Type B pancreatic cell (in vitro differentiated cells): ENCODE data around the gene NPAS3. TPM values are rescaled to one million over a fixed set of nuclear protein-coding genes. Genes with fewer than 3 reads are reported as not detected.
A peak's percentile ranks its signal among the peaks of the same experiment; 100 is the strongest.

Experiments used
- DNase-seq: peaks from one replicate; pipeline ENCODE4 v3.0.0; 2021; ENCODE audit warnings: mixed read lengths; ENCODE audit not compliant: unreplicated experiment; ENCODE audit errors: extremely low spot score
- H3K27ac Mint-ChIP-seq: 2 replicates; pipeline ENCODE4 v1.8.0; 2021; ENCODE audit warnings: mild to moderate bottlenecking, mixed read lengths
- H3K27me3 Mint-ChIP-seq: 2 replicates; pipeline ENCODE4 v1.8.0; 2021; ENCODE audit warnings: mixed read lengths
- H3K36me3 Mint-ChIP-seq: 2 replicates; pipeline ENCODE4 v1.8.0; 2021; ENCODE audit warnings: mixed read lengths
- H3K4me1 Mint-ChIP-seq: one replicate; pipeline ENCODE4 v1.8.0; 2021; ENCODE audit warnings: mixed read lengths; ENCODE audit not compliant: unreplicated experiment
- H3K4me3 Mint-ChIP-seq: 2 replicates; pipeline ENCODE4 v1.8.0; 2021; ENCODE audit warnings: mild to moderate bottlenecking, mixed read lengths
- H3K9me3 Mint-ChIP-seq: 2 replicates; pipeline ENCODE4 v1.8.0; 2021; ENCODE audit warnings: mixed read lengths
- total RNA-seq: library from RNA; stranded (reverse); gene quantifications from 2 replicates; pipeline ENCODE4 v1.2.1, GENCODE V29; 2021; ENCODE audit warnings: low replicate concordance
- TF ChIP-seq, protein P1 (sequence below): fragments of 200-600 bp; sonication (generic); conservative IDR thresholded peaks from 2 replicates; pipeline ENCODE4 v1.5.0; 2021; ENCODE audit warnings: antibody characterized with exemption, mild to moderate bottlenecking

Gene NPAS3
- total RNA-seq, 1 donor from 2014 or later: 8.7 TPM

DNA sequence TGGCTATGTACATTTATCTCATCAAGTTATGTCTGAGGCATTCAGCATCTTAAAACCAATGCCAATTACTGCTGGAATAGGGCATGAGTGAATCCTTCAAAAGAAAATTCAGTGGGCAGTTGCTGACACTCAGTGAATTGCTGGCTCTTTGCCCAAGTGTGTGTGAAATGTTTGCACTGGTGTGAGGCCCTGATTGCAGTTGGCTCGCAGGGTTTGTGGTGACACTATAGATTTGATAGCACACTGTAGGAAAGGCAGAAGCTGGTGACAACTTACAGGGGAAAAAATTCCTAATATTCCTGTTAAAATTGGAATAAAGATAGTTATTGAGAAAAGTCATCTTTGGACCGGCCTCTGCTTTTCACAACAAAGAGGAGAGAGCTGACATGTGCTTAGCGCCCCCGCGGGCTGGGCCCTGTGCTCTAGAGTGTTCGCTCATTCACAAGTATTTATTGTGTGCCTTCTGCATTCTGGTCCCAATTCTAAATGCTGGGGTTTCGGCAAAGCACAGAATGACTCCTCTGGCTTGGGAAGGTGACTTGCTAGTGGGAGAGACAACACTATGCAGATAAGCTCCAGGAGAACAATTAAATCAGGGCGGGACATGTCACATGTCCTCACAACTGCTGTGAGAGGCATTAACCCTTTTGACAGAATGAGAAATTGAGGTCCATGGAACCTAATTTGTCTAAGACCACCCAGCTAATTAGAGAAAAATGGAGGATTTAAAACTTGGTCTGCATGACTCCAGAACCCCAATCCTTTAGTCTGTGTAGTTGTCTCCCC is 418.7 kb downstream of the NPAS3 start:
- Mint-ChIP-seq H3K27ac (no peak overlapping the region), H3K9me3 (no peaks in the 10 kb centered on the region), H3K4me3 (no peak overlapping the region), H3K36me3 (no peaks in the 10 kb centered on the region), H3K4me1 (peaks cover 11% of the 10 kb centered on the region), H3K27me3 (no peaks in the 10 kb centered on the region)
- TF ChIP-seq, protein P1, sequence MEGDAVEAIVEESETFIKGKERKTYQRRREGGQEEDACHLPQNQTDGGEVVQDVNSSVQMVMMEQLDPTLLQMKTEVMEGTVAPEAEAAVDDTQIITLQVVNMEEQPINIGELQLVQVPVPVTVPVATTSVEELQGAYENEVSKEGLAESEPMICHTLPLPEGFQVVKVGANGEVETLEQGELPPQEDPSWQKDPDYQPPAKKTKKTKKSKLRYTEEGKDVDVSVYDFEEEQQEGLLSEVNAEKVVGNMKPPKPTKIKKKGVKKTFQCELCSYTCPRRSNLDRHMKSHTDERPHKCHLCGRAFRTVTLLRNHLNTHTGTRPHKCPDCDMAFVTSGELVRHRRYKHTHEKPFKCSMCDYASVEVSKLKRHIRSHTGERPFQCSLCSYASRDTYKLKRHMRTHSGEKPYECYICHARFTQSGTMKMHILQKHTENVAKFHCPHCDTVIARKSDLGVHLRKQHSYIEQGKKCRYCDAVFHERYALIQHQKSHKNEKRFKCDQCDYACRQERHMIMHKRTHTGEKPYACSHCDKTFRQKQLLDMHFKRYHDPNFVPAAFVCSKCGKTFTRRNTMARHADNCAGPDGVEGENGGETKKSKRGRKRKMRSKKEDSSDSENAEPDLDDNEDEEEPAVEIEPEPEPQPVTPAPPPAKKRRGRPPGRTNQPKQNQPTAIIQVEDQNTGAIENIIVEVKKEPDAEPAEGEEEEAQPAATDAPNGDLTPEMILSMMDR: no peak
- DNase-seq: no peak

DNA sequence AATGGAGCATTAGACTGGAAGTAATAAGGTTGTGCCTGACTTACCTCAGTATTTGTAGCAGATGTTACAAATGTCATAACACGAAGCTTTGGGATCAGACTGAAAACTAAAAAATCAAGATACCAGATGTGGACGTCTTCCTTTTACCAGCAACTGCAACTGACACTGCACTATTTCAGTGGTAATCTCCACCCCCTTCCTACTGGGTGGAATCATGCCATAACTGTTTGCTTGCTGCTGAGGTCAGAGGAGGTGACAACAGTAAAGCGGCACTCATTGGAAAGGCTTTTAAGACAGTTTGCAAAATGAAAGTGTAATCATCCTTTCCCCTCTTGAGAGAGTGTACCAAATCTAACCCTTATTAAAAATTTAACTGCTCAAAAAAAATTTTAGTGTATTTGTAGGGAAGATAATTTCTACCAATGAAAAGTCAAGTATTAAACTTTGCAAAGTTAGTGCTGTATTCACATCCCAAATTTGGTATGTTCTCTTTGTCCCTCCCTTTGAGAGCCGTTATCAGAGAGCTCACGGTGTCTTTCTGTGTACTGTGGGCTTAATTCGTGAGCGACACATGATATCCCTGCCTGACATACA is 420.7 kb downstream of the NPAS3 start:
- no peak for DNase-seq
- Mint-ChIP-seq H3K4me1 (peaks cover 24% of the 10 kb centered on the region), H3K27ac (peak overlapping the region; percentile 11), H3K36me3 (no peaks in the 10 kb centered on the region), H3K27me3 (no peaks in the 10 kb centered on the region), H3K4me3 (no peak overlapping the region), H3K9me3 (no peaks in the 10 kb centered on the region)
- TF ChIP-seq, protein P1: no peak

DNA sequence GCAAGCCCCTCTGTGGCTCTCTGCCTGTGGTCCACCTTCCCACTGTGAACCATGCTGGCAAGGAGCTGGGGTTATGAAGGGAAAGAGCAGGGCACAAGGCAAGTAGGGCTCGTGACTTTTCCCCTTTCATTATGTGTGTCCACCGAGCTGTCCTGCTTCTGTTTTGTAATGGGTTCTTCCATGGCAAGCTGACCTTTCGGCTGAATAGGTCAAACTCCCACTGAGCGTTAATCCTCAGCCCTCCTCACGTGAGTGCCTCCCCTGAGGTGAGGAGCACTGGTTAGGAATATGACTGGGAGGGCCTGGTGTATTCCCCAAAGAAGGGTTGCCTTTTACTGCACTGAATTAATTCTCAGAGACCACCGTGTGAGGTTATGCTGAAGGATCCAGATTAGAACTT is 424.3 kb downstream of the NPAS3 start:
- Mint-ChIP-seq H3K27ac (no peak overlapping the region), H3K27me3 (no peaks in the 10 kb centered on the region), H3K9me3 (no peaks in the 10 kb centered on the region), H3K4me3 (no peak overlapping the region), H3K36me3 (no peaks in the 10 kb centered on the region), H3K4me1 (peaks cover 26% of the 10 kb centered on the region)
- DNase-seq: no peak
- TF ChIP-seq, protein P1: no peak

DNA sequence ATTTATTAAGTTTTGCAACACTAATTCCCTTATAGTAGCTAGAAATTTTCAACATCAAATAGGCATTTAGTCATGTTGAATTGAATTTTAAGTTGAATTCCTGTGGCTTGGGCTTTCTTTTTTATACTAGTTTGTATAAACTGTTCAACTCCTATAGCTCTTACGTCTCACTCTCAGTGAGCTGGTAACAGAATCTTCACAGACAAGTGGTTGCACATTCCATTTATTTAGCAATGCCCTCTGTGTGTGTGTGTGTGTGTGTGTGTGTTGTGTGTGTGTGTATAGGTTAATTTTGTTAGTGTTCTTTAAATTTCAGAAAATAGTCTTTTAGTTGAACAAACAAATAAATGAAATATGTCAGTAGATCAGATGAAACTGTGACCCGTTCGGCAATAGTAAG is 425.0 kb downstream of the NPAS3 start:
- TF ChIP-seq, protein P1: no peak
- no peaks in the 10 kb centered on the region for H3K36me3 Mint-ChIP-seq
- no peak overlapping the region for H3K4me3 Mint-ChIP-seq
- H3K9me3 Mint-ChIP-seq: no peaks in the 10 kb centered on the region
- no peak overlapping the region for H3K27ac Mint-ChIP-seq
- peaks cover 26% of the 10 kb centered on the region for H3K4me1 Mint-ChIP-seq
- no peaks in the 10 kb centered on the region for H3K27me3 Mint-ChIP-seq
- DNase-seq: no peak

DNA sequence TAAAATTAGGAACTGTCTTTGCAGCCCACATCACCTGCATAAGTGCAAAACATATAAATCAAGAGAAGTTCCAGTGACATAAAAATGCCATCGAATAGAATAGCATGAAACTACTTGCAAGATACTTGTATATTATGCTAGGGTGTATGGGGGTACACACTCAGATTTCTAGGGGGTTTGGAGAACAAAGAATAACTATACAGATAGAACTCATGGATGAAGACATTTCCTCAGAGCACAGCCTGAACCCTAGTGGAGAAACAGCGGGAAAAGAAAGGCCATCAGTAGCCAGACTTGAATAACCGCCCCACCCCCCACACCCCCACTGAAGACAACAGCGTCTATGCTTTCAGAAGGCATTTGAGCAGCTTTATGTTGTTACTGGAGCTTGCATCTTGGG is 425.8 kb downstream of the NPAS3 start:
- no peak for DNase-seq
- TF ChIP-seq, protein P1: peak; percentile 41
- Mint-ChIP-seq H3K4me1 (peaks cover 21% of the 10 kb centered on the region), H3K27me3 (no peaks in the 10 kb centered on the region), H3K4me3 (no peak overlapping the region), H3K27ac (no peak overlapping the region), H3K36me3 (no peaks in the 10 kb centered on the region), H3K9me3 (no peaks in the 10 kb centered on the region)
